IMR-90 (cell line): ENCODE measurements around the gene GABPB1. TPM values are rescaled to one million over a fixed set of nuclear protein-coding genes. Genes with fewer than 3 reads are reported as not detected.

Experiments
- ATAC-seq: fragments of 200-7000 bp; cut with Tn5 transposase; 2 replicates; pipeline ENCODE4 v1.9.1; 2020; ENCODE audit warnings: low read depth, mild to moderate bottlenecking, moderate library complexity
- BruUV-seq: library from RNA; stranded (reverse); fragments of 400-500 nt; replicated peaks from 2 replicates; lab custom pipeline; 2021; lab: Mats Ljungman, UMichigan
- CTCF ChIA-PET: fragments of 300-600 bp; formaldehyde crosslinking; extraction: SDS; loops from one replicate; lab custom pipeline; 2021; ENCODE audit warnings: antibody characterized with exemption; lab: Yijun Ruan, JAX
- POLR2A ChIA-PET: fragments of 300-600 bp; sonication (Branson Sonifier 250); formaldehyde crosslinking; loops from one replicate; lab custom pipeline; 2022; ENCODE audit warnings: antibody characterized with exemption; ENCODE audit not compliant: unreplicated experiment; lab: Charles Lee
- DNase-seq: peaks from one replicate; pipeline ENCODE4 v3.0.0; 2013
- H2AFZ ChIP-seq: replicated peaks from 2 replicates; pipeline ENCODE3; 2013; ENCODE audit warnings: low read length, mild to moderate bottlenecking; ENCODE audit not compliant: poor library complexity
- H2AK5ac ChIP-seq: 2 replicates; pipeline ENCODE4 v1.6.1; 2013; ENCODE audit warnings: low read depth, low read length, inconsistent platforms
- H2AK9ac ChIP-seq: replicated peaks from 2 replicates; pipeline ENCODE3; 2013; ENCODE audit warnings: mild to moderate bottlenecking, low read depth, low read length, moderate library complexity; ENCODE audit not compliant: poor library complexity
- H2BK120ac ChIP-seq: 2 replicates; pipeline ENCODE4 v1.6.1; 2013; ENCODE audit warnings: low read depth, low read length, inconsistent platforms
- H2BK15ac ChIP-seq: 3 replicates; pipeline ENCODE4 v1.6.1; 2013; ENCODE audit warnings: low read depth, low read length, inconsistent platforms
- H2BK20ac ChIP-seq: 2 replicates; pipeline ENCODE4 v1.6.1; 2013; ENCODE audit warnings: low read depth, mild to moderate bottlenecking, inconsistent platforms, low read length, moderate library complexity
- H2BK5ac ChIP-seq: 2 replicates; pipeline ENCODE4 v1.6.1; 2013; ENCODE audit warnings: mild to moderate bottlenecking, low read depth, low read length, inconsistent platforms; ENCODE audit not compliant: poor library complexity, severe bottlenecking
- H3K14ac ChIP-seq: replicated peaks from 2 replicates; pipeline ENCODE4 v1.6.1; 2013; ENCODE audit warnings: low read depth, low read length, inconsistent platforms
- H3K18ac ChIP-seq: 2 replicates; pipeline ENCODE4 v1.6.1; 2013; ENCODE audit warnings: low read depth, low read length, control low read depth
- H3K23ac ChIP-seq: 2 replicates; pipeline ENCODE4 v1.6.1; 2013; ENCODE audit warnings: low read depth, low read length, inconsistent platforms
- H3K27ac ChIP-seq: 2 replicates; pipeline ENCODE4 v1.5.1; 2013; ENCODE audit warnings: mild to moderate bottlenecking, control low read depth, low read length; ENCODE audit not compliant: insufficient read depth
- H3K27me3 ChIP-seq: 2 replicates; pipeline ENCODE4 v1.6.1; 2013; ENCODE audit warnings: low read length; ENCODE audit not compliant: control insufficient read depth, insufficient read depth
- H3K36me3 ChIP-seq: 2 replicates; pipeline ENCODE4 v1.6.1; 2013; ENCODE audit warnings: low read length, mixed read lengths; ENCODE audit not compliant: control insufficient read depth, insufficient read depth
- H3K4ac ChIP-seq: 2 replicates; pipeline ENCODE4 v1.6.1; 2013; ENCODE audit warnings: low read depth, low read length, inconsistent platforms
- H3K4me1 ChIP-seq: 2 replicates; pipeline ENCODE4 v1.6.1; 2013; ENCODE audit warnings: low read length, mixed read lengths; ENCODE audit not compliant: control insufficient read depth, insufficient read depth
- H3K4me2 ChIP-seq: 2 replicates; pipeline ENCODE4 v1.6.1; 2013; ENCODE audit warnings: low read depth, mild to moderate bottlenecking, control low read depth, low read length, moderate library complexity
- H3K4me3 ChIP-seq: 2 replicates; pipeline ENCODE4 v1.5.1; 2013; ENCODE audit warnings: low read depth, mild to moderate bottlenecking, control low read depth, low read length, moderate library complexity; ENCODE audit not compliant: insufficient read depth
- H3K56ac ChIP-seq: 2 replicates; pipeline ENCODE4 v1.6.1; 2013; ENCODE audit warnings: low read length, inconsistent platforms; ENCODE audit not compliant: insufficient read depth; ENCODE audit errors: extremely low read depth
- H3K79me1 ChIP-seq, 2 experiments: 2 replicates each; pipeline ENCODE4 v1.6.1; 2013; ENCODE audit warnings: low read length in 2 of 2, inconsistent platforms in 1 of 2, low read depth in 1 of 2
- H3K9ac ChIP-seq: 2 replicates; pipeline ENCODE4 v1.6.1; 2013; ENCODE audit warnings: low read depth, low read length, control low read depth
- H3K9me1 ChIP-seq: 2 replicates; pipeline ENCODE4 v1.6.1; 2013; ENCODE audit warnings: low read length, inconsistent platforms; ENCODE audit not compliant: insufficient read depth
- H3K9me3 ChIP-seq: 2 replicates; pipeline ENCODE4 v1.6.1; 2013; ENCODE audit warnings: low read length; ENCODE audit not compliant: control insufficient read depth, insufficient read depth
- H4K20me1 ChIP-seq: 2 replicates; pipeline ENCODE4 v1.6.1; 2013; ENCODE audit warnings: low read length, inconsistent platforms; ENCODE audit not compliant: insufficient read depth
- H4K5ac ChIP-seq: 2 replicates; pipeline ENCODE4 v1.6.1; 2013; ENCODE audit warnings: mild to moderate bottlenecking, low read depth, low read length, control low read depth
- H4K8ac ChIP-seq, 2 experiments: 2 replicates each; pipeline ENCODE4 v1.6.1; 2013; ENCODE audit warnings: low read depth in 2 of 2, low read length in 2 of 2, control low read depth in 1 of 2, inconsistent platforms in 1 of 2
- H4K91ac ChIP-seq: 2 replicates; pipeline ENCODE4 v1.6.1; 2013; ENCODE audit warnings: low read depth, low read length, inconsistent platforms; ENCODE audit not compliant: insufficient read depth
- BHLHE40 ChIP-seq: fragments of 150-350 bp; IDR thresholded peaks from 2 replicates; pipeline ENCODE4 v1.6.1; 2016; ENCODE audit warnings: mild to moderate bottlenecking, low read depth, low read length
- CEBPB ChIP-seq: IDR thresholded peaks from 2 replicates; pipeline ENCODE4 v1.6.1; 2012; ENCODE audit warnings: low read depth, low read length, improper control_type of control experiment
- CTCF ChIP-seq: conservative IDR thresholded peaks from 2 replicates; pipeline ENCODE4 v1.5.1; 2012; ENCODE audit warnings: mild to moderate bottlenecking, low read depth, low read length, improper control_type of control experiment
- MAFK ChIP-seq: IDR thresholded peaks from 2 replicates; pipeline ENCODE4 v1.6.1; 2012; ENCODE audit warnings: low read depth, low read length, improper control_type of control experiment
- MAZ ChIP-seq: IDR thresholded peaks from 2 replicates; pipeline ENCODE4 v1.6.1; 2012; ENCODE audit warnings: low read depth, mild to moderate bottlenecking, low read length, improper control_type of control experiment, moderate library complexity, borderline replicate concordance
- POLR2A ChIP-seq: IDR thresholded peaks from 2 replicates; pipeline ENCODE4 v1.6.1; 2012; ENCODE audit warnings: mild to moderate bottlenecking, low read depth, low read length
- RAD21 ChIP-seq: IDR thresholded peaks from 2 replicates; pipeline ENCODE4 v1.6.1; 2012; ENCODE audit warnings: low read length, improper control_type of control experiment
- RFX5 ChIP-seq: IDR thresholded peaks from 2 replicates; pipeline ENCODE4 v1.8.0; 2012; ENCODE audit warnings: low read depth, mild to moderate bottlenecking, low read length, moderate library complexity
- SMC3 ChIP-seq: fragments of 150-350 bp; IDR thresholded peaks from 2 replicates; pipeline ENCODE4 v1.6.1; 2016; ENCODE audit warnings: low read depth, mild to moderate bottlenecking, antibody characterized with exemption, low read length, moderate library complexity
- USF2 ChIP-seq: fragments of 150-350 bp; IDR thresholded peaks from 2 replicates; pipeline ENCODE4 v1.6.1; 2017; ENCODE audit warnings: mild to moderate bottlenecking, antibody characterized with exemption, low read length, low read depth
- WGBS, 2 experiments: methylation state at CpG; one replicate each; pipeline versions ENCODE4 v1.1.5 to v1.1.7; 2013; ENCODE audit warnings: missing lambda C conversion rate in 2 of 2; ENCODE audit not compliant: insufficient read length in 1 of 2; ENCODE audit errors: extremely low coverage in 2 of 2; 5-methylcytosine and 5-hydroxymethylcytosine counted together
- dilution Hi-C: fragments of 300-500 bp; cut with HindIII; formaldehyde crosslinking; loops from one replicate; pipeline ENCODE4 v1.14.3; 2018; ENCODE audit warnings: low sequenced_read_pairs; ENCODE audit not compliant: unreplicated experiment
- in situ Hi-C: fragments of 300-500 bp; cut with MboI; formaldehyde crosslinking; loops from 3 replicates; pipeline ENCODE4 v1.14.3; 2019; ENCODE audit warnings: low sequenced_read_pairs, inconsistent platforms, mixed read lengths
- intact Hi-C: fragments of 100-400 bp; cut with micrococcal nuclease; formaldehyde crosslinking; loops from 2 replicates; pipeline ENCODE4 v1.10.0; 2022
- polyA plus RNA-seq, 3 experiments: library from polyadenylated mRNA; depleted of rRNA; stranded (reverse); fragments of >200 nt; gene quantifications; 2 replicates each; pipeline ENCODE4 v1.2.3, GENCODE V29; 2012; ENCODE audit warnings: low replicate concordance in 1 of 3
- total RNA-seq: library from RNA; depleted of rRNA; stranded (reverse); fragments of >200 nt; gene quantifications from 2 replicates; pipeline ENCODE4 v1.2.3, GENCODE V29; 2012

Gene GABPB1
- total and polyA plus RNA-seq, 2 of the 4 experiments (the other 2 are of a cell fraction) = 26.3 to 89.3 TPM

GRCh38 chr15:50275908-50276307 lies 79.1 kb downstream of the GABPB1 start:
- H3K56ac ChIP-seq = no peak overlapping the region
- no peak overlapping the region for H4K5ac ChIP-seq
- H2BK20ac ChIP-seq = no peak overlapping the region
- no peak overlapping the region for H2BK15ac ChIP-seq
- H3K18ac ChIP-seq = no peak overlapping the region
- H4K91ac ChIP-seq = no peak overlapping the region
- H3K9me1 ChIP-seq = no peaks in the 10 kb centered on the region; the same call in 1 of the 2 replicates
- H2AFZ ChIP-seq = no peak overlapping the region
- POLR2A ChIA-PET = no interaction called here
- BruUV-seq = no TSS peak
- H3K23ac ChIP-seq = no peak overlapping the region
- no peak overlapping the region for H3K4ac ChIP-seq
- H3K36me3 ChIP-seq = peaks cover 2% of the 10 kb centered on the region; the same call in 1 of the 2 replicates
- no peaks in the 10 kb centered on the region for H4K20me1 ChIP-seq
- ATAC-seq = no peak
- in situ Hi-C loops (no loop called here), dilution Hi-C loops (no loop called here), intact Hi-C loops (no loop called here)
- no peaks in the 10 kb centered on the region for H3K9me3 ChIP-seq
- H2BK5ac ChIP-seq = no peak overlapping the region
- no peak overlapping the region for H3K4me3 ChIP-seq
- TF ChIP-seq CTCF (no peak), CEBPB (no peak), MAZ (no peak), USF2 (no peak), BHLHE40 (no peak), MAFK (no peak), SMC3 (no peak), POLR2A (no peak), RFX5 (no peak), RAD21 (no peak)
- H2AK5ac ChIP-seq = no peak overlapping the region
- no peak overlapping the region for H4K8ac ChIP-seq
- no peak overlapping the region for H3K27ac ChIP-seq
- H3K4me2 ChIP-seq = no peak overlapping the region
- no peak overlapping the region for H3K9ac ChIP-seq
- H2AK9ac ChIP-seq = no peak overlapping the region
- H3K27me3 ChIP-seq = no peaks in the 10 kb centered on the region
- CTCF ChIA-PET = no interaction called here
- DNase-seq = no peak
- H2BK120ac ChIP-seq = no peak overlapping the region
- no peaks in the 10 kb centered on the region for H3K79me1 ChIP-seq
- no CpG with 5 or more reads among the region's 3 CpGs for WGBS, 2 experiments
- H3K4me1 ChIP-seq = no peaks in the 10 kb centered on the region
- no peak overlapping the region for H3K14ac ChIP-seq
